Hepatocyte (in vitro differentiated cells): ENCODE results near the gene PRKCA.

Experiments used
- EZH2 ChIP-seq: fragments of 200-600 bp; sonication (generic); IDR thresholded peaks from 2 replicates; pipeline ENCODE4 v1.6.1; 2016; ENCODE audit warnings: antibody characterized with exemption, mild to moderate bottlenecking, borderline replicate concordance
- EZH2phosphoT487 ChIP-seq: fragments of 200-600 bp; sonication (generic); IDR thresholded peaks from one replicate; pipeline ENCODE4 v1.6.1; 2018; ENCODE audit warnings: antibody characterized with exemption, mild to moderate bottlenecking, low read depth, moderate library complexity; ENCODE audit not compliant: unreplicated experiment, severe bottlenecking
- TF ChIP-seq, protein P1 (sequence below): fragments of 200-600 bp; sonication (generic); IDR thresholded peaks from 2 replicates; pipeline ENCODE4 v1.5.1; 2016; ENCODE audit warnings: antibody characterized with exemption, mild to moderate bottlenecking; ENCODE audit not compliant: poor library complexity

DNA sequence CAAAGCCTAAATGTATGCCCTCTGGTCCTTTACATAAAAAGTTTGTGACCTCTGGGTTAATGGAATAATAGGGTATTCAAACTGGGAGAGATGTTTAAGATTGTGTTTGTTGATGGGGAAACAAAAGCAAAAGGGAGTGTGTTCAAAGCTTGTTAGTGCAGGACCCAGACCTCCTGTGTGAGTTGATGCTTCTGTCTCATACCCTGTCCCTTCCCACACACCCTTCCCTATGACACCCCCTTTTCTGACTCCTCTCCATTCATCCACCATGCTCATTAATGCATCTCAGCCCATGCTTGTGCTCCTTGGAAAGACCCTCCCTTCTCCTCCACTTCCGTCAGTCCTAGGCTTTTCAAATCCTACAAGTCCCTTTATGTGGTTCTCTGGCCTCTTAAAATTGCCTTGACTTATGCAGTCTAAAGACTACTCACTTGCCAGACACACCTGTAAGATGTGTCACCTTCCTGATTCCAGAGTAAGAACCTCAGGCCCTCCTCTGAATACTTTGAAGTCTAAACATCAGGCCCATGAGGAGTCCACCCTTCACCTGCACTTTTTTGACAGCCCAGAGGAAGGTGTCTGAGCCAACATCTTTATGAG, 404.5 kb downstream of the PRKCA start:
- no peak for TF ChIP-seq EZH2
- TF ChIP-seq, protein P1, sequence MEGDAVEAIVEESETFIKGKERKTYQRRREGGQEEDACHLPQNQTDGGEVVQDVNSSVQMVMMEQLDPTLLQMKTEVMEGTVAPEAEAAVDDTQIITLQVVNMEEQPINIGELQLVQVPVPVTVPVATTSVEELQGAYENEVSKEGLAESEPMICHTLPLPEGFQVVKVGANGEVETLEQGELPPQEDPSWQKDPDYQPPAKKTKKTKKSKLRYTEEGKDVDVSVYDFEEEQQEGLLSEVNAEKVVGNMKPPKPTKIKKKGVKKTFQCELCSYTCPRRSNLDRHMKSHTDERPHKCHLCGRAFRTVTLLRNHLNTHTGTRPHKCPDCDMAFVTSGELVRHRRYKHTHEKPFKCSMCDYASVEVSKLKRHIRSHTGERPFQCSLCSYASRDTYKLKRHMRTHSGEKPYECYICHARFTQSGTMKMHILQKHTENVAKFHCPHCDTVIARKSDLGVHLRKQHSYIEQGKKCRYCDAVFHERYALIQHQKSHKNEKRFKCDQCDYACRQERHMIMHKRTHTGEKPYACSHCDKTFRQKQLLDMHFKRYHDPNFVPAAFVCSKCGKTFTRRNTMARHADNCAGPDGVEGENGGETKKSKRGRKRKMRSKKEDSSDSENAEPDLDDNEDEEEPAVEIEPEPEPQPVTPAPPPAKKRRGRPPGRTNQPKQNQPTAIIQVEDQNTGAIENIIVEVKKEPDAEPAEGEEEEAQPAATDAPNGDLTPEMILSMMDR, result no peak
- TF ChIP-seq EZH2phosphoT487, result no peak
